ENCODE data around the gene C12orf43. TPM values are rescaled to one million over a fixed set of nuclear protein-coding genes. Genes with fewer than 3 reads are reported as not detected.

C12orf43 gene
- total RNA-seq, 1 donor, result 13.0 TPM

GRCh38 chr12:121000530-121000929 lies 15.8 kb downstream of the C12orf43 start:
- no peak for DNase-seq (ENCODE audit: low read depth)
- TF ChIP-seq, protein P1, sequence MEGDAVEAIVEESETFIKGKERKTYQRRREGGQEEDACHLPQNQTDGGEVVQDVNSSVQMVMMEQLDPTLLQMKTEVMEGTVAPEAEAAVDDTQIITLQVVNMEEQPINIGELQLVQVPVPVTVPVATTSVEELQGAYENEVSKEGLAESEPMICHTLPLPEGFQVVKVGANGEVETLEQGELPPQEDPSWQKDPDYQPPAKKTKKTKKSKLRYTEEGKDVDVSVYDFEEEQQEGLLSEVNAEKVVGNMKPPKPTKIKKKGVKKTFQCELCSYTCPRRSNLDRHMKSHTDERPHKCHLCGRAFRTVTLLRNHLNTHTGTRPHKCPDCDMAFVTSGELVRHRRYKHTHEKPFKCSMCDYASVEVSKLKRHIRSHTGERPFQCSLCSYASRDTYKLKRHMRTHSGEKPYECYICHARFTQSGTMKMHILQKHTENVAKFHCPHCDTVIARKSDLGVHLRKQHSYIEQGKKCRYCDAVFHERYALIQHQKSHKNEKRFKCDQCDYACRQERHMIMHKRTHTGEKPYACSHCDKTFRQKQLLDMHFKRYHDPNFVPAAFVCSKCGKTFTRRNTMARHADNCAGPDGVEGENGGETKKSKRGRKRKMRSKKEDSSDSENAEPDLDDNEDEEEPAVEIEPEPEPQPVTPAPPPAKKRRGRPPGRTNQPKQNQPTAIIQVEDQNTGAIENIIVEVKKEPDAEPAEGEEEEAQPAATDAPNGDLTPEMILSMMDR (IDR thresholded peaks at IDR 0.05; ENCODE audit: insufficient read depth, low read depth, low read length), result no peak
- H3K4me3 ChIP-seq (ENCODE audit: low read depth, low read length), result no peak overlapping the region

- H3K4me3 ChIP-seq (ENCODE audit: low read depth, low read length), result no peak overlapping the region
- no peak for DNase-seq (ENCODE audit: low read depth)
- TF ChIP-seq, protein P1 (IDR thresholded peaks at IDR 0.05; ENCODE audit: insufficient read depth, low read depth, low read length), result no peak
Measured at GRCh38 chr12:120999191-121000120, 16.8 kb downstream of the C12orf43 start.

- TF ChIP-seq, protein P1 (IDR thresholded peaks at IDR 0.05; ENCODE audit: insufficient read depth, low read depth, low read length), result no peak
- no peak overlapping the region for H3K4me3 ChIP-seq (ENCODE audit: low read depth, low read length)
- no peak for DNase-seq (ENCODE audit: low read depth)
Measured at GRCh38 chr12:120998435-120998834, 17.9 kb downstream of the C12orf43 start.

- no peak overlapping the region for H3K4me3 ChIP-seq (ENCODE audit: low read depth, low read length)
- DNase-seq (ENCODE audit: low read depth), result no peak
- TF ChIP-seq, protein P1 (IDR thresholded peaks at IDR 0.05; ENCODE audit: insufficient read depth, low read depth, low read length), result no peak
Measured at GRCh38 chr12:120997448-120997847, 18.8 kb downstream of the C12orf43 start.

GRCh38 chr12:120996133-120996746 lies 20.0 kb downstream of the C12orf43 start:
- no peak overlapping the region for H3K4me3 ChIP-seq (ENCODE audit: low read depth, low read length)
- TF ChIP-seq, protein P1 (IDR thresholded peaks at IDR 0.05; ENCODE audit: insufficient read depth, low read depth, low read length), result no peak
- DNase-seq (ENCODE audit: low read depth), result no peak

- H3K4me3 ChIP-seq (ENCODE audit: low read depth, low read length), result no peak overlapping the region
- TF ChIP-seq, protein P1 (IDR thresholded peaks at IDR 0.05; ENCODE audit: insufficient read depth, low read depth, low read length), result no peak
- no peak for DNase-seq (ENCODE audit: low read depth)
Measured at GRCh38 chr12:120994589-120995337, 21.5 kb downstream of the C12orf43 start.

Data from fibroblast of villous mesenchyme (primary cell).